ENCODE measurements around the gene GALNT6.

GALNT6 gene

GRCh38 chr12:51404627-51405026, 13.4 kb upstream of the GALNT6 start:
- DNase-seq, result no peak

GRCh38 chr12:51403681-51404136, 12.5 kb upstream of the GALNT6 start:
- DNase-seq, result no peak

- DNase-seq, result no peak
These were observed 12.0 kb upstream of the GALNT6 start for GRCh38 chr12:51403159-51403558.

- DNase-seq, result no peak
These were observed 10.7 kb upstream of the GALNT6 start for GRCh38 chr12:51401900-51402299.

GRCh38 chr12:51401486-51401885, 10.3 kb upstream of the GALNT6 start:
- no peak for DNase-seq

- no peak for DNase-seq
These were observed 9.8 kb upstream of the GALNT6 start for GRCh38 chr12:51401020-51401419.

- DNase-seq, result no peak
These were observed 8.7 kb upstream of the GALNT6 start for GRCh38 chr12:51399891-51400290.

GRCh38 chr12:51397670-51398069, 6.5 kb upstream of the GALNT6 start:
- DNase-seq, result no peak

GRCh38 chr12:51395283-51396230, 4.4 kb upstream of the GALNT6 start:
- no peak for DNase-seq

- DNase-seq, result no peak
These were observed 2.7 kb upstream of the GALNT6 start for GRCh38 chr12:51393676-51394545.

GRCh38 chr12:51392556-51393237, 1.5 kb upstream of the GALNT6 start:
- DNase-seq, result no peak

- no peak for DNase-seq
These were observed 319 bp downstream of the GALNT6 start for GRCh38 chr12:51390891-51391282.

GRCh38 chr12:51390457-51390856, 749 bp downstream of the GALNT6 start:
- DNase-seq, result no peak

- DNase-seq, result no peak
These were observed 1.8 kb downstream of the GALNT6 start for GRCh38 chr12:51389302-51389999.

- DNase-seq, result no peak
These were observed 2.4 kb downstream of the GALNT6 start for GRCh38 chr12:51388846-51389245.

- no peak for DNase-seq
These were observed 3.0 kb downstream of the GALNT6 start for GRCh38 chr12:51388069-51388799.

- DNase-seq, result peak; percentile 30
These were observed 4.9 kb downstream of the GALNT6 start for GRCh38 chr12:51386351-51386750.

- DNase-seq, result peak; percentile 68
These were observed 7.8 kb downstream of the GALNT6 start for GRCh38 chr12:51383269-51383905.

- DNase-seq, result no peak
These were observed 9.0 kb downstream of the GALNT6 start for GRCh38 chr12:51382173-51382572.

- DNase-seq, result no peak
These were observed 9.8 kb downstream of the GALNT6 start for GRCh38 chr12:51381226-51382079.
